Hepatocyte (in vitro differentiated cells): Measurements from ENCODE around the gene TMBIM4. TPM values are rescaled to one million over a fixed set of nuclear protein-coding genes. Genes with fewer than 3 reads are reported as not detected.

Source experiments
- DNase-seq: peaks from one replicate; pipeline ENCODE4 v3.0.0-alpha.2; 2016; ENCODE audit warnings: low spot score
- H2AFZ ChIP-seq: fragments of 200-600 bp; sonication (generic); 2 replicates; pipeline ENCODE4 v1.6.0; 2016; ENCODE audit warnings: antibody characterized with exemption, mild to moderate bottlenecking
- H3K27ac ChIP-seq: fragments of 200-600 bp; sonication (generic); 2 replicates; pipeline ENCODE4 v1.5.1; 2016; ENCODE audit warnings: mild to moderate bottlenecking
- H3K27me3 ChIP-seq: fragments of 200-600 bp; sonication (generic); 2 replicates; pipeline ENCODE4 v1.6.1; 2016
- H3K36me3 ChIP-seq: fragments of 200-600 bp; sonication (generic); replicated peaks from 2 replicates; pipeline ENCODE4 v1.5.1; 2016; ENCODE audit warnings: low read depth; ENCODE audit not compliant: insufficient read depth
- H3K4me1 ChIP-seq: fragments of 200-600 bp; sonication (generic); 2 replicates; pipeline ENCODE4 v1.5.1; 2016; ENCODE audit warnings: mild to moderate bottlenecking, moderate library complexity; ENCODE audit not compliant: insufficient read depth
- H3K4me2 ChIP-seq: fragments of 200-600 bp; sonication (generic); 2 replicates; pipeline ENCODE4 v1.6.0; 2016
- H3K4me3 ChIP-seq: fragments of 200-600 bp; sonication (generic); 2 replicates; pipeline ENCODE4 v1.5.1; 2016; ENCODE audit warnings: mild to moderate bottlenecking
- H3K79me2 ChIP-seq: fragments of 200-600 bp; sonication (generic); 2 replicates; pipeline ENCODE4 v1.6.0; 2017; ENCODE audit warnings: mild to moderate bottlenecking
- H3K9me2 ChIP-seq: fragments of 200-600 bp; sonication (generic); replicated peaks from 2 replicates; pipeline ENCODE4 v1.6.0; 2017; ENCODE audit warnings: mild to moderate bottlenecking; ENCODE audit not compliant: insufficient read depth
- H3K9me3 ChIP-seq: fragments of 200-600 bp; sonication (generic); 2 replicates; pipeline ENCODE4 v1.5.1; 2016; ENCODE audit warnings: low read depth, mild to moderate bottlenecking
- H4K20me1 ChIP-seq: fragments of 200-600 bp; sonication (generic); 2 replicates; pipeline ENCODE4 v1.6.0; 2016; ENCODE audit warnings: mild to moderate bottlenecking; ENCODE audit not compliant: insufficient read depth, poor library complexity, severe bottlenecking
- EZH2 ChIP-seq: fragments of 200-600 bp; sonication (generic); IDR thresholded peaks from 2 replicates; pipeline ENCODE4 v1.6.1; 2016; ENCODE audit warnings: antibody characterized with exemption, mild to moderate bottlenecking, borderline replicate concordance
- EZH2phosphoT487 ChIP-seq: fragments of 200-600 bp; sonication (generic); IDR thresholded peaks from one replicate; pipeline ENCODE4 v1.6.1; 2018; ENCODE audit warnings: antibody characterized with exemption, mild to moderate bottlenecking, low read depth, moderate library complexity; ENCODE audit not compliant: unreplicated experiment, severe bottlenecking
- WGBS: methylation state at CpG from one replicate; pipeline ENCODE4 v1.1.6; 2016; ENCODE audit warnings: low lambda C conversion rate; ENCODE audit errors: missing lambda C conversion rate; 5-methylcytosine and 5-hydroxymethylcytosine counted together
- polyA plus RNA-seq: library from polyadenylated mRNA; unstranded; fragments of >200 nt; fragmentation: Nextera tagmentation; extraction: Ambion mirVana; gene quantifications from 2 replicates; pipeline ENCODE4 v1.2.1, GENCODE V29; 2016
- total RNA-seq: library from RNA; depleted of rRNA; stranded (reverse); fragments of >200 nt; gene quantifications from 2 replicates; pipeline ENCODE4 v1.2.3, GENCODE V29; 2014
- TF ChIP-seq, protein P1 (sequence below): fragments of 200-600 bp; sonication (generic); IDR thresholded peaks from 2 replicates; pipeline ENCODE4 v1.5.1; 2016; ENCODE audit warnings: antibody characterized with exemption, mild to moderate bottlenecking; ENCODE audit not compliant: poor library complexity

Gene TMBIM4
- total and polyA plus RNA-seq, 2 experiments from 2014 or later, result 156 to 212 TPM

- H2AFZ ChIP-seq, result peak overlapping the region; percentile 84
- no peaks in the 10 kb centered on the region for H3K4me1 ChIP-seq
- peaks cover 3% of the 10 kb centered on the region for H3K79me2 ChIP-seq
- no peak for DNase-seq
- H3K27ac ChIP-seq, result peak overlapping the region; percentile 83
- WGBS, result 84% methylated on average over 6 of the region's 6 CpGs
- peaks cover 7% of the 10 kb centered on the region for H3K27me3 ChIP-seq
- peak overlapping the region; percentile 86 for H3K4me2 ChIP-seq
- no peaks in the 10 kb centered on the region for H3K9me3 ChIP-seq
- H4K20me1 ChIP-seq, result no peaks in the 10 kb centered on the region
- no peaks in the 10 kb centered on the region for H3K9me2 ChIP-seq
- no peak for TF ChIP-seq EZH2
- TF ChIP-seq, protein P1, sequence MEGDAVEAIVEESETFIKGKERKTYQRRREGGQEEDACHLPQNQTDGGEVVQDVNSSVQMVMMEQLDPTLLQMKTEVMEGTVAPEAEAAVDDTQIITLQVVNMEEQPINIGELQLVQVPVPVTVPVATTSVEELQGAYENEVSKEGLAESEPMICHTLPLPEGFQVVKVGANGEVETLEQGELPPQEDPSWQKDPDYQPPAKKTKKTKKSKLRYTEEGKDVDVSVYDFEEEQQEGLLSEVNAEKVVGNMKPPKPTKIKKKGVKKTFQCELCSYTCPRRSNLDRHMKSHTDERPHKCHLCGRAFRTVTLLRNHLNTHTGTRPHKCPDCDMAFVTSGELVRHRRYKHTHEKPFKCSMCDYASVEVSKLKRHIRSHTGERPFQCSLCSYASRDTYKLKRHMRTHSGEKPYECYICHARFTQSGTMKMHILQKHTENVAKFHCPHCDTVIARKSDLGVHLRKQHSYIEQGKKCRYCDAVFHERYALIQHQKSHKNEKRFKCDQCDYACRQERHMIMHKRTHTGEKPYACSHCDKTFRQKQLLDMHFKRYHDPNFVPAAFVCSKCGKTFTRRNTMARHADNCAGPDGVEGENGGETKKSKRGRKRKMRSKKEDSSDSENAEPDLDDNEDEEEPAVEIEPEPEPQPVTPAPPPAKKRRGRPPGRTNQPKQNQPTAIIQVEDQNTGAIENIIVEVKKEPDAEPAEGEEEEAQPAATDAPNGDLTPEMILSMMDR, result no peak
- TF ChIP-seq EZH2phosphoT487, result no peak
- peak overlapping the region; percentile 37 for H3K4me3 ChIP-seq
- H3K36me3 ChIP-seq, result no peaks in the 10 kb centered on the region
Measured at GRCh38 chr12:66189889-66190288, 20.1 kb upstream of the TMBIM4 start.

DNA sequence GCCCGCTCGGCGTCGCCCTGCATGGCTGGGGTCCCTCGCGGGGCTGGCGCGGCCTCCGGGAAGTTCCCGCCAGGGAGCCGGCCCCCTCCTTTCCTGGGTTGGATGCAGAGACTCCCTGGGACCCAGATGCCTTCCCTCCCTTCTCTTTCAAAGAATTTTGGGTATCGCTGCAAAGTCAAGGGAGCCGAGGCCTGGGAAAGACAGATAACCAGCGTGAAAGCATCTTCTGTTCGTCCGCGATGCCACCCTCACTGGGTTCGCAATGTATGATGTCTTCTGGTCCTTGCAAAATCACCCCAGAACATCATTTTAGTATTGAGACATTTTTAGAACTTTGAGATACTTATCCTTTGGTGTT is 19.7 kb upstream of the TMBIM4 start:
- H3K4me3 ChIP-seq, result peak overlapping the region; percentile 37
- H3K79me2 ChIP-seq, result peaks cover 3% of the 10 kb centered on the region
- peak overlapping the region; percentile 84 for H2AFZ ChIP-seq
- H4K20me1 ChIP-seq, result no peaks in the 10 kb centered on the region
- no peak for DNase-seq
- TF ChIP-seq EZH2phosphoT487 (no peak), EZH2 (no peak)
- TF ChIP-seq, protein P1, result no peak
- H3K27ac ChIP-seq, result peak overlapping the region; percentile 83
- H3K9me3 ChIP-seq, result no peaks in the 10 kb centered on the region
- H3K36me3 ChIP-seq, result no peaks in the 10 kb centered on the region
- H3K9me2 ChIP-seq, result no peaks in the 10 kb centered on the region
- peaks cover 7% of the 10 kb centered on the region for H3K27me3 ChIP-seq
- peak overlapping the region; percentile 86 for H3K4me2 ChIP-seq
- 36% methylated on average over 9 of the region's 18 CpGs for WGBS
- no peaks in the 10 kb centered on the region for H3K4me1 ChIP-seq

- H3K4me3 ChIP-seq, result peak within 1 kb of the TSS; percentile 37
- H4K20me1 ChIP-seq, result no peaks in the 10 kb centered on the region
- peak within 1 kb of the TSS; percentile 84 for H2AFZ ChIP-seq
- H3K4me2 ChIP-seq, result peak within 1 kb of the TSS; percentile 86
- H3K27me3 ChIP-seq, result peaks cover 7% of the 10 kb centered on the region
- peaks cover 3% of the 10 kb centered on the region for H3K79me2 ChIP-seq
- peak; percentile 69 for DNase-seq
- H3K9me2 ChIP-seq, result no peaks in the 10 kb centered on the region
- H3K27ac ChIP-seq, result peak within 1 kb of the TSS; percentile 83
- H3K9me3 ChIP-seq, result no peaks in the 10 kb centered on the region
- TF ChIP-seq EZH2phosphoT487 (no peak), EZH2 (no peak)
- TF ChIP-seq, protein P1, result no peak
- H3K36me3 ChIP-seq, result no peaks in the 10 kb centered on the region
- no peaks in the 10 kb centered on the region for H3K4me1 ChIP-seq
- 28% methylated on average over 66 of the region's 82 CpGs for WGBS
Measured at GRCh38 chr12:66188584-66189485, 19.0 kb upstream of the TMBIM4 start, which contains the start of gene IRAK3. IRAK3 (plus strand) TSS chr12:66189214; CDS start chr12:66189300, 86 bp downstream.
